Measurements from ENCODE around the gene CCL22.

GRCh38 chr16:57352636-57353047 is 5.9 kb upstream of the CCL22 start:
- TF ChIP-seq EZH2 (optimal IDR thresholded peaks at IDR 0.05; ENCODE audit: low read depth, low read length) = no peak
- TF ChIP-seq, protein P1, sequence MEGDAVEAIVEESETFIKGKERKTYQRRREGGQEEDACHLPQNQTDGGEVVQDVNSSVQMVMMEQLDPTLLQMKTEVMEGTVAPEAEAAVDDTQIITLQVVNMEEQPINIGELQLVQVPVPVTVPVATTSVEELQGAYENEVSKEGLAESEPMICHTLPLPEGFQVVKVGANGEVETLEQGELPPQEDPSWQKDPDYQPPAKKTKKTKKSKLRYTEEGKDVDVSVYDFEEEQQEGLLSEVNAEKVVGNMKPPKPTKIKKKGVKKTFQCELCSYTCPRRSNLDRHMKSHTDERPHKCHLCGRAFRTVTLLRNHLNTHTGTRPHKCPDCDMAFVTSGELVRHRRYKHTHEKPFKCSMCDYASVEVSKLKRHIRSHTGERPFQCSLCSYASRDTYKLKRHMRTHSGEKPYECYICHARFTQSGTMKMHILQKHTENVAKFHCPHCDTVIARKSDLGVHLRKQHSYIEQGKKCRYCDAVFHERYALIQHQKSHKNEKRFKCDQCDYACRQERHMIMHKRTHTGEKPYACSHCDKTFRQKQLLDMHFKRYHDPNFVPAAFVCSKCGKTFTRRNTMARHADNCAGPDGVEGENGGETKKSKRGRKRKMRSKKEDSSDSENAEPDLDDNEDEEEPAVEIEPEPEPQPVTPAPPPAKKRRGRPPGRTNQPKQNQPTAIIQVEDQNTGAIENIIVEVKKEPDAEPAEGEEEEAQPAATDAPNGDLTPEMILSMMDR (IDR thresholded peaks at IDR 0.05; ENCODE audit: low read length) = no peak

All from MM.1S (cell line).